Measurements from ENCODE around the gene ABHD1.
"Not testable (repeated sequence)": the region's sequence is repeated elsewhere in the genome, so short reads cannot be mapped to it uniquely, and the experiment has no call there.

ABHD1 gene

DNA sequence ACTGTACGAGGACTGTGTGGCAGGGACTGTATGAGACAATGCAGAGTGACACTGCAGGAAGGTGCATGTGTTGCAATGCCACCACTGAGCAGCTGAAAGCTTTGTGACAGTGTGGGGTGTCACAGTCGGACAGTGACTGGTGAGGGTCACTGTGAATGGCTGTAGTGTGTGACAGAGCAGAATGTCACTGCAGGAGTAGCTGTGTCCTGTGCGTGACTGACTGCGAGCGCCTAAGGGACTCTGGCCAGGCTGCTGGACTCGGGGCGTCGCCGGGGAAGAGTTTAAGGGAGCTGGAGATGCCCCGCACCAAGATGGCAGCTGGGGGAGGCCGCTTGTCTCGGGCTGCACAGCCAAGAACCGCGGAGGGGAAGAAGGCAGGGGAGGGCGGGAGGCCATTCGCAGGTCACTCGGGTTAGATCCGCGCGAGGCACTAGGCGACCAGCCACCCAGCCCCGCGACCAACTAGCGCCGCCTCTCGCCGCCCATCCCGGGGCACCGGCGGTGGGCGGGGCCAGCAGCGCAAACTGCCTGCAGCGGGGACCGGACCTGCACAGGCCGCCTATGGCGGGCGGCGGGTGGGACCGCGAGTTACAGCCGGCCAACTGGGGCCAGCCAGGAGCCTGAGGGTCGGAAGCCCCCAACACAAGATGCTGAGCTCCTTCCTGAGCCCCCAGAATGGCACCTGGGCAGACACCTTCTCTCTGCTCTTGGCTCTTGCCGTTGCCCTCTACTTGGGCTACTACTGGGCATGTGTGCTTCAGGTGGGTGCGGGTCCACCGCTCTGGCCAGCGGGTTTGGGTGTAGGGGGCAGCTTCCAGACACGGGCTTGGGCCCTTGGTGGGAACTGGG is at the start of gene ABHD1:
TSS of gene ABHD1 (plus strand) at position 514 of the 849 bp plus-strand sequence. CDS start at position 648, 134 bp downstream.
- peak; percentile 78 for DNase-seq (ENCODE audit: low spot score)

DNA sequence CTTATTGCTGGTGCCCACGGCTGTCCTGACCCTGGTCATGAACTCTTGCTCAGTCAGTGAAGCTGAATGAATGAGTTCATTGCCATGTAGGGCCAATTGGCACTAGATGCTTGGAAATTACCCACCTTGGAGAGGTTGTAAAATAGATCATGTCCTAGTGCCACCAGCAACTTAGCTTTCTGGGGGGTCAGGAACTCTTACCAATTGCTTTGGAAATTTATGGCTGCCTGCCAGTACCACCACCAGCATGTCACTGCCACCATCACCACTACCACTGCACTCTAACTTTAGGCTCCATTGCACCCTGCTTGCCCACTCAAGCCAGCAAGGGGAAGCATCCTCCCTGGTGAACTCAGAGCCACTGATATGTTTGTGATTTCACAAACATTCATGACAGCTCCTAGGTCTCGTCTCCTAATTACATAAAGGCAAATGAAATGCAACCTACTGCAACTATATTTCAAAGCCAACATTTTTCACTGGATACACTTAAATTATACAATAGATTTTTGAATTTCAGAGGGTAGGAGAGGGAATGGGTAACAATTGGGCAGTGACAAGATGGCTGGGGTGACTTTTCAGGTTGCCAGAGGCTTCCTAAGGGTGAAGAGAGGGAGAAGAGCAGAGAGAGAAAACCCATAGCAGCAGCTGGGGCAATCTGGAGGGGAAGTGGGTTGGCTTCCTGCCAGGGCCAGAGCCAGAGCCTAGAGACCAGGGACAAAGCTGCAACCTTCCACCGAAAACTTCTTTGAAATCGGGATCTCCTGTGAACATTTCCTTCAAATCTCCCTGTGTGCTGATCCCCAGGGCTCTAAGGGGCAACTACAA is 48.7 kb upstream of the ABHD1 start:
- DNase-seq (ENCODE audit: low spot score) = peak; percentile 56

DNA sequence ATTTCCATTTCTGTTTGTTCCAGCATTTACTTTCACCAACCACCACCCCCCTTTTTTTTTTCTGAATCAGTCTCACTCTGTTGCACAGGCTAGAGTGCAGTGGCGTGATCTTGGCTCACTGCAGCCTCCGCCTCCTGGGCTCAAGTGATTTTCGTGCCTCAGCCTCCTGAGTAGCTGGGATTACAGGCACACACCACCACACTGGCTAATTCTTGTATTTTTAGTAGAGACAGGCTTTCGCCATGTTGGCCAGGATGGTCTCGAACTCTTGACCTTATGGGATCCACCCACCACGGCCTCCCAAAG is 48.1 kb upstream of the ABHD1 start:
- not testable (repeated sequence) for DNase-seq (ENCODE audit: low spot score)

DNA sequence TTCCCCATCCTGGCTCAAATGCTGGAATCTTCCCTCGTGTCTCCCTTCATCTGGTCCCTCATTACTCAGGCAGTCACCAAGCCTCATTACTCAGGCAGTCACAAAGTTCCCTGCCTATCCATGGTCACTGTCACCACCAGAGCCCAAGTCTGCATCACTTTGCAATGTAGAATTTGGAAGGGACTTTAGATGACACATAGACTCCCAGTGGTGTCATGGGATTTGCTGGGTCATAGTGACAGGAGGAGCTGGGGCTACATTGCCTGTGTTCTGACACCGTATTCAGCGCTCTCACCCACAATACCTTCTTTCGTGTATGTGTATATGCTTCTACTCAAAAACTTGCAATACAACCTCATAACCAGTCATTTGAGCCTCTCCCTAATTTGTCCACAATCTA is 47.3 kb upstream of the ABHD1 start:
- DNase-seq (ENCODE audit: low spot score) = no peak

DNA sequence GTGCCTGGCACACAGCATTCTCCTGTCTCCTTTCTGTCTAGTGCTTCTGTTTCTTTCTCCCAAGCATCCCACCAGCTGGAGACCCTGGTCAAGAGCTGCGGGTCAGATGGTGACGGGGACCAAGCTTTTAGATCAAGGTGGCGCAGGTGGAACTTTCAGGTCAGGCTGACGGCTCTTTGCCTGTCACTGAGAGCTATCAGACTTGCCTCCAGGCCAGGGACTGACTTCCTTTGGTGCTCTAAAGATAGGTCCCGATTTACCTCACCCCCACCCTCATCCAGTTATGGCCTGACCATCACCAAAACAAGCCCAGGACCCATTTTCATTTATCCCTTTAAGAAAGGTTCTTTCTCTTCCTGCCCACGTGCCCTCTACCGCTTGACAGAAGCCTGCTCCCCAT is 46.4 kb upstream of the ABHD1 start:
- DNase-seq (ENCODE audit: low spot score) = no peak

DNA sequence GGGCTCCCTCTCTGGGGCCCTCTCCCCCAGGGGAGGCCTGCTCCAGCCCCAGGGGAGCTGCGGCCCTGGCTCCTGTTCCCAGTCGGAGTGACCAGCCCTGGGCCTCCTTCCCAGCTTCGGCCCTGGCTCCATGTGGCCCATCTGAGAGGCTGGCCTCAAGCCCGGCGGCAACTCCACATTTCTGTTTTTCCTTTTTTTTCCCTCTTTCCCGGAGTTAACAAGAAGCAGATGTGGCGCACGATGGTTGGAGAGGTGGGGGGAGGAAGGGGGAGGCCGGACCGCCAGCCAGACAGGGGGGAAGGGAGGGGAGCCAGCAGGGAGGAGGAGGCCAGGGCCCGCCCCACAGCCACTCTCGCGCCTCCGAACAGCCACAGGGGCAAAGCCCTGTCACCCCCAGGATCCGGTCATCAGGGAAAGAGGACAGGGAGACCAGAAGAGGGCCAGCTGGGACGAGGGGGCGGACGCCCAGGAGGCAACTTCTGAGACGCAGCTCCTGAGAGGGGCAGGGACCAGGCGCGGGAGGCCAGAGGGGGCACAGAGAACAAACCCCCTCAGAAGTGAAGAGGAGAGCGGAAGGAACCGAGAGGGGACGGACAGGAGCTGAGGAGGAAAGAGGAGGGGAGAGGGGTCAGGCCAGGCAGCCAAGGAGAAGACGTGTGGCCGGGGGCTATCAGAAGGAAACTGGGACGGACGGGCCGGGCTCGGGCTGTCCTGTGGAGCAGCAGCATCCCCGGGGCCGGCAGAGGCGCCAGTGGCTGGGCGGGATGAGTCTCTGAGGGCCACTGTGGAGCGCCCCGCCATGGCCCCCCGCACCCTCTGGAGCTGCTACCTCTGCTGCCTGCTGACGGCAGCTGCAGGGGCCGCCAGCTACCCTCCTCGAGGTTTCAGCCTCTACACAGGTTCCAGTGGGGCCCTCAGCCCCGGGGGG is 45.1 kb upstream of the ABHD1 start, which contains the start of gene EMILIN1:
TSS of gene EMILIN1 (plus strand) at position 349 of the 928 bp plus-strand sequence. CDS start at position 800, 451 bp downstream.
- peak; percentile 74 for DNase-seq (ENCODE audit: low spot score)

DNA sequence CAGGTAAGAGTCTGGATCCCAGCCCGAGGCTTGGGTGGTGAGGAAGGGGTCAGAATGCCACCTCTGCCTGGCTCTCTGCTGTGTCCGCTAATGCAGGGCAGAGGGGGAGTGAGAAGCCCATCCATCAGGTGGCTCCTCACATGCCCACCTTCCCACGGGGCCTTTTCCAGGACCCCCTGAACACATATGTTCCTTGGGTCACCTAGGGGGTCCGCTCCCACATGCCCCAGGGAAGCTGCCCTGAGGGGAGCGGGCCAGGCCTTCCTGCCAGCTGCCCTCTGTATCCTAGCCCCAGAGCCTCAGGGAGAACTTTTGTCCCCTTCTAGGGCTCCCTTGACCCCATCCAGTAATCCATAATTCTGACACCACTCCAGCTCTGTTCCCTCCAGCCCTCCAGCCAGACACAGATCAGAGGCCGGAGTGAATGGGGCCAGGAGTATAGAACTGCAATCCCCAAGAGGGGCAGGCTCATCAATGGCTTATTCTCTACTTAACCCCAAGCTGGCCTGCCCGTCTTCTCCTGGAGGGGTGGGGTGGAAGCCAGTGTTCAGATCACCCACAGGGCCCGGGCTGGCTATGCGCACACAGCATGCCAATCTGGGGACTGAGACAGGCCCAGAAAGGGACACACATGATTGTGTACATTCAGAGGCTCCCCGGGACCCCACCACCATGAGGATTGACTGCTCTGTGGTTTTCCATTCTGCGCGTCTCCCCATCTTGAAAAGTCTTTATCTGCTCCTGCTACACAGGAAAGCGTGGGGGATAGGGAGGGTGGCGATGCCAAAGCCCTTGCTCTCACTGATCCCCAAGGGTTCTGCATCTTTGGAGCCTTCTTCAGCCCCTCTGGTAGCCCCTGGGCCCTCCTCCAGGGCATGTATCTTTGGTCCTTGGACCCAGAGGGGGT is 44.1 kb upstream of the ABHD1 start:
- no peak for DNase-seq (ENCODE audit: low spot score)

DNA sequence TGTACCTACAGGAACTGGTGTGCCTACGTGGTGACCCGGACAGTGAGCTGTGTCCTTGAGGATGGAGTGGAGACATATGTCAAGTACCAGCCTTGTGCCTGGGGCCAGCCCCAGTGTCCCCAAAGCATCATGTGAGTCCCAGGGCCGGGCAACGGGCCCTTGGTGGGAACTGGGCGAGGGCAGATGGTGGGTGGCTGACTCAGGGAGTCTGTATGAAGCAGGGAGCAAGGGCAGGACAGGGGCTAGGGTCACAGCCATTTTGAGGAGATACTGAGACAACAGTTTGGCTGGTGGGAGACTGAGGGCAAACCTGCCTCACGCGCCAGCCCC is 43.5 kb upstream of the ABHD1 start:
- no peak for DNase-seq (ENCODE audit: low spot score)

DNA sequence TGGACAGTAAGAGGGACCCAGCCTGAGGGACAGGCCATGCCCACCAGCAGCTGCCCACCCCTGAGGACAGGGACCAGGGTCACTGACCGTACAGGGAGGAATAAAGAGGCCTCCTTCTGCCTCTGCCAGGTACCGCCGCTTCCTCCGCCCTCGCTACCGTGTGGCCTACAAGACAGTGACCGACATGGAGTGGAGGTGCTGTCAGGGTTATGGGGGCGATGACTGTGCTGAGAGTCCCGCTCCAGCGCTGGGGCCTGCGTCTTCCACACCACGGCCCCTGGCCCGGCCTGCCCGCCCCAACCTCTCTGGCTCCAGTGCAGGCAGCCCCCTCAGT is 43.0 kb upstream of the ABHD1 start:
- DNase-seq (ENCODE audit: low spot score) = no peak

DNA sequence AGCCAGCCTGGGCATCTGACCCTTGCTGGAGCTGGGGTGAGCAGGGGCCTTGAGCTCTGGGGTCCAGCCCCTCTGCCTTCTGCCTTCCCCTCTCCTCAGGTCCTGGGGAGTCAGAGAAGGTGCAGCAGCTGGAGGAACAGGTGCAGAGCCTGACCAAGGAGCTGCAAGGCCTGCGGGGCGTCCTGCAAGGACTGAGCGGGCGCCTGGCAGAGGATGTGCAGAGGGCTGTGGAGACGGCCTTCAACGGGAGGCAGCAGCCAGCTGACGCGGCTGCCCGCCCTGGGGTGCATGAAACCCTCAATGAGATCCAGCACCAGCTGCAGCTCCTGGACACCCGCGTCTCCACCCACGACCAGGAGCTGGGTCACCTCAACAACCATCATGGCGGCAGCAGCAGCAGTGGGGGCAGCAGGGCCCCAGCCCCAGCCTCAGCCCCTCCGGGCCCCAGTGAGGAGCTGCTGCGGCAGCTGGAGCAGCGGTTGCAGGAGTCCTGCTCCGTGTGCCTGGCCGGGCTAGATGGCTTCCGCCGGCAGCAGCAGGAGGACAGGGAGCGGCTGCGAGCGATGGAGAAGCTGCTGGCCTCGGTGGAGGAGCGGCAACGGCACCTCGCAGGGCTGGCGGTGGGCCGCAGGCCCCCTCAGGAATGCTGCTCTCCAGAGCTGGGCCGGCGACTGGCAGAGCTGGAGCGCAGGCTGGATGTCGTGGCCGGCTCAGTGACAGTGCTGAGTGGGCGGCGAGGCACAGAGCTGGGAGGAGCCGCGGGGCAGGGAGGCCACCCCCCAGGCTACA is 41.4 kb upstream of the ABHD1 start:
- DNase-seq (ENCODE audit: low spot score) = no peak

DNA sequence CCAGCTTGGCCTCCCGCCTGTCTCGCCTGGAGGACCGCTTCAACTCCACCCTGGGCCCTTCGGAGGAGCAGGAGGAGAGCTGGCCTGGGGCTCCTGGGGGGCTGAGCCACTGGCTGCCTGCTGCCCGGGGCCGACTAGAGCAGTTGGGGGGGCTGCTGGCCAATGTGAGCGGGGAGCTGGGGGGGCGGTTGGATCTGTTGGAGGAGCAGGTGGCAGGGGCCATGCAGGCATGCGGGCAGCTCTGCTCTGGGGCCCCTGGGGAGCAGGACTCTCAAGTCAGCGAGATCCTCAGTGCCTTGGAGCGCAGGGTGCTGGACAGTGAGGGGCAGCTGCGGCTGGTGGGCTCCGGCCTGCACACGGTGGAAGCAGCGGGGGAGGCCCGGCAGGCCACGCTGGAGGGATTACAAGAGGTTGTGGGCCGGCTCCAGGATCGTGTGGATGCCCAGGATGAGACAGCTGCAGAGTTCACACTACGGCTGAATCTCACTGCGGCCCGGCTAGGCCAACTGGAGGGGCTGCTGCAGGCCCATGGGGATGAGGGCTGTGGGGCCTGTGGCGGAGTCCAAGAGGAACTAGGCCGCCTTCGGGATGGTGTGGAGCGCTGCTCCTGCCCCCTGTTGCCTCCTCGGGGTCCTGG is 40.7 kb upstream of the ABHD1 start:
- DNase-seq (ENCODE audit: low spot score) = no peak

DNA sequence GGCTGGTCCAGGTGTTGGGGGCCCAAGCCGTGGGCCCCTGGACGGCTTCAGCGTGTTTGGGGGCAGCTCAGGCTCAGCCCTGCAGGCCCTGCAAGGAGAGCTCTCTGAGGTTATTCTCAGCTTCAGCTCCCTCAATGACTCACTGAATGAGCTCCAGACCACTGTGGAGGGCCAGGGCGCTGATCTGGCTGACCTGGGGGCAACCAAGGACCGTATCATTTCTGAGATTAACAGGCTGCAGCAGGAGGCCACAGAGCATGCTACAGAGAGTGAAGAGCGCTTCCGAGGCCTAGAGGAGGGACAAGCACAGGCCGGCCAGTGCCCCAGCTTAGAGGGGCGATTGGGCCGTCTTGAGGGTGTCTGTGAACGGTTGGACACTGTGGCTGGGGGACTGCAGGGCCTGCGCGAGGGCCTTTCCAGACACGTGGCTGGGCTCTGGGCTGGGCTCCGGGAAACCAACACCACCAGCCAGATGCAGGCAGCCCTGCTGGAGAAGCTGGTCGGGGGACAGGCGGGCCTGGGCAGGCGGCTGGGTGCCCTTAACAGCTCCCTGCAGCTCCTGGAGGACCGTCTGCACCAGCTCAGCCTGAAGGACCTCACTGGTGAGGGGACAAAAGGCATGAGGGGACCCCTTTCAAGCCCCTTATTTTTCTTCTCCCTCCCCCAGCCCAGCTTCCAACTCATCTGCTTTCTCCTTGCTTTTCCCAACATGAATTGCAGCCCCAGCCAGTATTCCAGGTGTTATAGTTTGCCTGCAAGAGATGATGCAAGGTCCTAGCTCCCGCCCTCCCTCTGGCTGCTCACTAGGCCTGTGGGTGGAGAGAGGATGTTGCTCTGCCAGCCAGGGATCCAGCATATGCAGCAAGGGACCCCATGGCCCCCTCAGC is 40.0 kb upstream of the ABHD1 start:
- DNase-seq (ENCODE audit: low spot score) = no peak

DNA sequence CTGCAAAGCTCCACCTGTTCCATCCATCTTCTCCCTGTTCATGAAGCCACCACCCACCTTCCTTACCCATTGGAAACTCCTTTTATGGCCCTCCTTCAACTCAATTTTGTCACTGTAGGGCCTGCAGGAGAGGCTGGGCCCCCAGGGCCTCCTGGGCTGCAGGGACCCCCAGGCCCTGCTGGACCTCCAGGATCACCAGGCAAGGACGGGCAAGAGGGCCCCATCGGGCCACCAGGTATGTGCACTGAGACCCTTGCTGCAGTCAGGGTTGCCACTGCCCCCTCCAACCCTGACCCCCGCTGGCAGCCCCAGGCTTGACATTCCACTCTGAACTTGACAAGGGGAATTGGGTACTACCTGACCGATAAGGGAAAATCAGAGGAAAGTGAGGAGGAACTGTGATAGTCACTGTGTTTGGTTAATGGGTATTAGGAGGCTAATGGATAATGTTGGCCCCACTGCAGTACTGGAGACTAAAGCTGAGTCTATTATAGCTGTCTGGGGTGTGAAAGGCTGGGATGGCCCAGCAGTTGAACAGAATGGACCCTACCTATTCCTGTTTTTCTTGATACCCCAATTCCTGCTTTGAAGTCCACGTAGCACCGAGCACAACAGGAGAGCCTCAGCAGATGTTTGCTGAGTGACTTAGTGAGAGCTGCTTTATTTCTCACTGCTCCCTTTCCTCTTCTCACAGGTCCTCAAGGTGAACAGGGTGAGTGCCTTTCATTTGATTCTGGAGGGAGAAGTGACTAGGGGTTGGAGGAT is 39.1 kb upstream of the ABHD1 start:
- DNase-seq (ENCODE audit: low spot score) = no peak

DNA sequence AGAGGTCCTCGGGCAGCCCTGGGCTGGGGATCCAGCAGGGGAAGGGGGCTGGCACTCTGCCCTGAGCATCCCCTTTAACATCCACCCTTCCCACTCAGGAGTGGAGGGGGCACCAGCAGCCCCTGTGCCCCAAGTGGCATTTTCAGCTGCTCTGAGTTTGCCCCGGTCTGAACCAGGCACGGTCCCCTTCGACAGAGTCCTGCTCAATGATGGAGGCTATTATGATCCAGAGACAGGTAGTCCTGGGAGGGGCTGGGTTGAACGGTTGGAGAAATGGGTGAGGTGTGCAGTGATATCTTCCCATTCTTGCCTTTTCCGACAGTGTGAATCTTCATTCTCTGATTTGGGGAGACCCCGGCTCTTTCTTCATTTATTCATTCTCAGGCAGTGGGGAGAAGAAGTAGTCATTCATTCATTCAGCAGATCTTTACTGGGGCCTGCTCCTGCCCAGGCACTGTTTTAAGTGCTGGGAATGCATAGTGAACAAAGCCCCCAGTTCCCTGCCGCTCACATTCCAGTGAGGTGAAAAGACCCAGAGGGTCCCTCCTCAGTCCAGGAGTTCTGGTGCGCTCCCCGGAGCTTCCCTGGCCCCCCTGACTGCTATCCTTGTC is 38.4 kb upstream of the ABHD1 start:
- no peak for DNase-seq (ENCODE audit: low spot score)

DNA sequence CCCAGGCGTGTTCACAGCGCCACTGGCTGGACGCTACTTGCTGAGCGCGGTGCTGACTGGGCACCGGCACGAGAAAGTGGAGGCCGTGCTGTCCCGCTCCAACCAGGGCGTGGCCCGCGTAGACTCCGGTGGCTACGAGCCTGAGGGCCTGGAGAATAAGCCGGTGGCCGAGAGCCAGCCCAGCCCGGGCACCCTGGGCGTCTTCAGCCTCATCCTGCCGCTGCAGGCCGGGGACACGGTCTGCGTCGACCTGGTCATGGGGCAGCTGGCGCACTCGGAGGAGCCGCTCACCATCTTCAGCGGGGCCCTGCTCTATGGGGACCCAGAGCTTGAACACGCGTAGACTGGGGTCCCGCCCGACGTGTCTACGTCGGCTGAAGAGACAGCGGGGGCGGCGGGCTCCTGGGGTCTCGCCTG is 37.9 kb upstream of the ABHD1 start:
- peak; percentile 87 for DNase-seq (ENCODE audit: low spot score)

DNA sequence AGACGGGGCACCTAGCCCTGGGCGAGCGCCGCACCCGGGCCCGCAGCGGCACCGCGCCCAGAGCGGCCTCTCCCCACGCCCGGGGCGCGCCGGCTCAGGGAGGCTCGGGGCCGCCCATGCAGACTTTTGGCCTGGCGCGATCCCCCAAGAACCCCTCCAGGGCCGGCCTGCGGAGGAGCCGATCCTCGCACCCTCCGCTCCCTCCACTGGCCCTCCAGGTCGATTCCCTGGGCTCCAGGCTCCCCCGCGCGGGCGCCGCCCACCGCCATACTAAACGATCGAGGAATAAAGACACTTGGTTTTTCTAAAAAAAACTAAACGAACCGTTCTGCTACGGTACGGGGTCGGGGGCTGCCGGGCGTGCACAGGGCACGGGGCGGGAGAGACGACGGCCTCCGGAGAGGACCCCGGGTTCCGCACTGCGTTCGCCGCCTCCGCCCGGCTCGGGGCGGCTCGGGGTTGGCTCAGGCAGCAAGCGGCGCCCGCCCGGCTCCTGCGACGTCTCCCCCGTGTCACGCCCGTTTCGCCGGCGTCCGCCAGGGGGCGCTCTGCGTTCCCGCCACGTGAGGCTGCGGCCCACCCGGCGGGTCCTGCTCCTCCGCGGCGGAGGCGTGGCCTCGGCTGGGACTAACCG is 37.4 kb upstream of the ABHD1 start:
- peak; percentile 95 for DNase-seq (ENCODE audit: low spot score)

Data from Ammon's horn (tissue), 1 donor.